ENCODE data around the gene PAPPA2. TPM values are rescaled to one million over a fixed set of nuclear protein-coding genes. Genes with fewer than 3 reads are reported as not detected.

Gene PAPPA2
- total and polyA plus RNA-seq, 12 donors, result 0.03 to 0.87 (median 0.10) TPM; not detected in 1

GRCh38 chr1:176692988-176693696, 230.2 kb downstream of the PAPPA2 start:
- Histone ChIP-seq H3K9me3 (replicated peaks in 1 of 3) (no peaks in the 10 kb centered on the region), H3K4me3 (no peak overlapping the region), H3K4me1 (replicated peaks in 1 of 2) (no peaks in the 10 kb centered on the region), H3K27me3 (no peaks in the 10 kb centered on the region), H3K27ac (no peak overlapping the region), H3K36me3 (replicated peaks in 1 of 2) (no peaks in the 10 kb centered on the region)
- whole genome bisulfite sequencing, 4 donors, result 83 to 86% (median 85%) methylated on average over 6 of the region's 6 CpGs
- intact Hi-C loops (cut with DNase I), result loop anchor here (5.0 to 10.0 kb wide), 3 partner anchors 131 to 152 kb away; no protein-coding TSS in a partner anchor
- no peak for TF ChIP-seq POLR2A (IDR thresholded peaks at IDR 0.05)
- no peak for TF ChIP-seq CTCF (IDR thresholded peaks at IDR 0.05)
- no peak for DNase-seq

GRCh38 chr1:176693697-176694329, 230.8 kb downstream of the PAPPA2 start:
- TF ChIP-seq POLR2A (IDR thresholded peaks at IDR 0.05) (no peak), CTCF (IDR thresholded peaks at IDR 0.05) (no peak)
- H3K36me3 ChIP-seq (replicated peaks in 1 of 2), result no peaks in the 10 kb centered on the region
- no peak overlapping the region for H3K27ac ChIP-seq
- H3K9me3 ChIP-seq (replicated peaks in 1 of 3), result no peaks in the 10 kb centered on the region
- DNase-seq, result no peak
- intact Hi-C loops (cut with DNase I), result loop anchor here (5.0 to 10.0 kb wide), 3 partner anchors 132 to 151 kb away; no protein-coding TSS in a partner anchor
- no peaks in the 10 kb centered on the region for H3K4me1 ChIP-seq (replicated peaks in 1 of 2)
- WGBS, 4 donors, result 69 to 72% (median 71%) methylated on average over 11 of the region's 11 CpGs
- no peaks in the 10 kb centered on the region for H3K27me3 ChIP-seq
- no peak overlapping the region for H3K4me3 ChIP-seq

GRCh38 chr1:176694713-176695112, 231.7 kb downstream of the PAPPA2 start:
- Histone ChIP-seq H3K27me3 (no peaks in the 10 kb centered on the region), H3K27ac (no peak overlapping the region), H3K36me3 (replicated peaks in 1 of 2) (no peaks in the 10 kb centered on the region), H3K4me1 (replicated peaks in 1 of 2) (no peaks in the 10 kb centered on the region), H3K9me3 (replicated peaks in 1 of 3) (no peaks in the 10 kb centered on the region), H3K4me3 (no peak overlapping the region)
- no peak for DNase-seq
- no peak for TF ChIP-seq CTCF (IDR thresholded peaks at IDR 0.05)
- no peak for TF ChIP-seq POLR2A (IDR thresholded peaks at IDR 0.05)
- 76 to 84% (median 82%) methylated on average over 2 of the region's 2 CpGs for WGBS, 4 donors
- intact Hi-C loops (cut with DNase I), result loop anchor here (5.0 to 10.0 kb wide), 3 partner anchors 132 to 150 kb away; no protein-coding TSS in a partner anchor

GRCh38 chr1:176696109-176696508, 233.1 kb downstream of the PAPPA2 start:
- Histone ChIP-seq H3K27me3 (no peaks in the 10 kb centered on the region), H3K4me3 (no peak overlapping the region), H3K27ac (no peak overlapping the region), H3K9me3 (replicated peaks in 1 of 3) (no peaks in the 10 kb centered on the region), H3K4me1 (replicated peaks in 1 of 2) (no peaks in the 10 kb centered on the region), H3K36me3 (replicated peaks in 1 of 2) (no peaks in the 10 kb centered on the region)
- intact Hi-C loops (cut with DNase I), result loop anchor here (10.0 kb wide), 2 partner anchors 141 to 149 kb away; no protein-coding TSS in a partner anchor
- no peak for DNase-seq
- TF ChIP-seq POLR2A (IDR thresholded peaks at IDR 0.05) (no peak), CTCF (IDR thresholded peaks at IDR 0.05) (no peak)
- 50 to 60% (median 54%) methylated on average over 3 to 5 of the region's 5 CpGs for WGBS, 4 donors
